HK-2 (cell line): Measurements from ENCODE around the gene UTP11.
A peak's percentile ranks its signal among the peaks of the same experiment; 100 is the strongest.

ENCODE experiments used
- DNase-seq: peaks from one replicate; pipeline ENCODE4 v3.0.0-alpha.2; 2018; ENCODE audit not compliant: unreplicated experiment

The UTP11 gene

DNA sequence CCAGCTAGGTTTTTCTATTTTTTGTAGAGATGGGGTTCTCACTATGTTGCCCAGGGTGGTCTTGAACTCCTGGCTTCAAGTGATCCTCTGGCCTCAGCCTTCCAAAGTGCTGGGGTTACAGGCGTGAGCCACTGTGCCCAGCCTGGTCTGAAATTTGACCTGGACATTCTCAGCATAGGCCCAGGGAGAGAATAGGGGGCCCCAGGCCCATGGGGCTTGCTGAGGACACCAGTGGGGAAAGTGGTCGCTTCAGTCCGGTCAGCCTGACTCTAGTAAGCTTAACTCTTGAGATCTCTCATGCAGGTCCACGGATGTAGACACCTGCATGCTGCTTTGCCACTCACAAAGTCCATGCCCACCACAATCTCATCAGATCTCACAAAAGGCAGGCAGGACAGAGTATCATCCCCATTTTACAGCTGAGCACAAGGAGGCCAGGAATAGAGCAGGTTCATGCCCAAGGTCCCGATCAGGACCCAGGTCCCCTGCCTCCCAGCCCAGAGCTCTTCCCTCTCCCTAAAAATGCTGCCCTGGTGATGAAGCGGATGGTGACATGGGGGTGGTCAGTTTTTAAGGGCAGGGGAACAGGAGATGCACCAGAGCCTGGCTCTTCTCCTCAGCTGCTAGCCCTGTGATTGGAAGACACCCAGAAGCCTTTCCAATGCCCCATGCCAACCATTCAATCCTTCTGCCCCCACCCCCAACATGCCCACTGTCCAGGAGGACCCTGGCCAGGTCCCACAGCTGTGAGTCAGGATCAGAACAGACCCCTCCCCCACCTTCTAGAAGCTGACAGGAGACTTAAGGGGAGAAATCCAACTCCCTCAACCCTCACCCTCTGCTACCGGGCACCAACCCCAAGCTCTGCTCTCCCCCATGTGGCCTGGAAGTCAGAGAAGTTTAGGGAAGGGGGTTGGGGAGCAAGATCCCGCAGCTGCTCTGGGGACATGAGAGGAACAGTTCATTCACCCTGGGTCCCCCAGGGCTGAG is 9.0 kb upstream of the UTP11 start:
- DNase-seq: no peak

DNA sequence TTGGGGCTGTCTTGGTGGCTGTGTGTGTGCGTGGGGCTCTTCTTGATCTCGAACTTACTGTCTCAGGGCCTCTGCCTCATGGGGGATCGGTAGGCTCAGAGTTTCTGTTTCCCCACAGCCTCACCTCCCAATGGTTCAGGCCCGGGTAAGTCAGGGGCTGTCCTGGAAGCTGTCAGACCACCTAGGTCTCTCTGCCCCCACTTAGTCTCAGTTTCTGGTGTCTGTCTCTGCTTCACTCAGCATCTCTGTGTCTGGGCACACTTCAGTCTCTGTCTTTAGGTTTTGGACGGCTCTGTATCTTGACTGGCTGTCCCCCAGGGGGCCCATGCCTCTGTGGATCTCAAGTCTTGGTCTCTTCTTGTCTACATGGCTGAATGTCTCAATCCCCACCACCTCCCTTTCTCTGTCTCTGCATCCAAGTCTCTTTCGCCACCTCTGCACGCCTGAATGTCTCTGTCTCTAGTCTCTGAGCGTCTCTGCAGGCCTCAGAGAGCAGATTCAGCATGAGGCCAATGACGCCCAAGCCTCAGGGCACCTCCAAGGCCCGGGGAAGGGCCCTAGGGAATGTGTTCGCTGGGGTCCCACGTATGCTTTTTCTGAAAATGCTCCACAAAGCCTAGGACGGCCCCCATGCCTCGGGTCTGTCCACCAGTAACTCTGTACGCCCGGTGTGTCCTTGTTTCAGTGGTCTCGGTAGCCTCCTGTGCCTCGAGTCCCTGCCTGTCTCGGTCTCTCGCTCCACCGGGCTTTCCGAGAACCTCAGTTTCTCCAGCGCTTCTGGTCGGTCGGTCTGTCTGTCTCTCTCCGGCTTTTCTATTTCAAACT is 8.0 kb upstream of the UTP11 start:
- no peak for DNase-seq

DNA sequence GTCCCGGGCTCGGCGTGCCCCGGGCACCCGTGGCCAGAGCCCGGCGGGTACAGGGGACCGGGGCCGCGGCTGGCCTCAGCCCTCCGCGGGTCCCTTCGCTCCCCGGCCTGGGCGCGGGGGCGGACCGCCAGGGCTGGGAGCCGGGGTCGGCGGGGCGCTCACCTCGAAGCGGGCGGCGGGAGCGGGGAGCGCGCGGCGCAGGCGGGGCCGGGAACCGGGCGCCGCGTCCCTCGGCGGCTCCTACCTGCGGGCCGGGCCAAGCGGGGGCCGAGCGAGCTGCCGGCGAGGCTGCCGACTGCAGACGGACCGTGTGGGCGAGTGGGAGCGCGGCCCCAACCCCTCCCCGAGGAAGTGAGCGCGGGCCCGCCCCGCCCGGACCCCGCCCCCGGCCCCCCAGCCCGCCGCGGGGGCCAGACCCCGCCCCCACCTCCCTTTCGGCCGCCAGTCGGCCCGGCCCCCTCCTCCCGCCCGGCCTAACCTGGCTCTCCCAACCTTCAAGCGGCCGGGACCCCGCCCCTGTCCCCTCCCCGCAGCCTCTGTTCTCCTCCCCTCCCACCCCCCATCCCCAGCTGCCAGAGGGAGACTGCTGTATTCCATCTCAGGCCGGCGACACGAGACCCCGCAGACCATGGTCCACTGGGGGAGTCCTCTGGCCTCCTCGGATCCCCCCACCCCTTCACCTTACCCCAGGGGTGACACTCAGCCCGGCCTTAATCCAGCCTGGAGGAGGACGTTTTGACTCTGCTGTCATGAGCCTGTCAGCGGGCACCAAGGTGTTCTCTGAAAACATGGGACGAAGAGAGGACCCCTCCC is 7.1 kb upstream of the UTP11 start, which contains the start of gene FHL3:
Gene FHL3 (minus strand): TSS at position 320 of the 813 bp plus-strand sequence. CDS start 6,102 bp downstream, outside the sequence.
- peak; percentile 74 for DNase-seq

DNA sequence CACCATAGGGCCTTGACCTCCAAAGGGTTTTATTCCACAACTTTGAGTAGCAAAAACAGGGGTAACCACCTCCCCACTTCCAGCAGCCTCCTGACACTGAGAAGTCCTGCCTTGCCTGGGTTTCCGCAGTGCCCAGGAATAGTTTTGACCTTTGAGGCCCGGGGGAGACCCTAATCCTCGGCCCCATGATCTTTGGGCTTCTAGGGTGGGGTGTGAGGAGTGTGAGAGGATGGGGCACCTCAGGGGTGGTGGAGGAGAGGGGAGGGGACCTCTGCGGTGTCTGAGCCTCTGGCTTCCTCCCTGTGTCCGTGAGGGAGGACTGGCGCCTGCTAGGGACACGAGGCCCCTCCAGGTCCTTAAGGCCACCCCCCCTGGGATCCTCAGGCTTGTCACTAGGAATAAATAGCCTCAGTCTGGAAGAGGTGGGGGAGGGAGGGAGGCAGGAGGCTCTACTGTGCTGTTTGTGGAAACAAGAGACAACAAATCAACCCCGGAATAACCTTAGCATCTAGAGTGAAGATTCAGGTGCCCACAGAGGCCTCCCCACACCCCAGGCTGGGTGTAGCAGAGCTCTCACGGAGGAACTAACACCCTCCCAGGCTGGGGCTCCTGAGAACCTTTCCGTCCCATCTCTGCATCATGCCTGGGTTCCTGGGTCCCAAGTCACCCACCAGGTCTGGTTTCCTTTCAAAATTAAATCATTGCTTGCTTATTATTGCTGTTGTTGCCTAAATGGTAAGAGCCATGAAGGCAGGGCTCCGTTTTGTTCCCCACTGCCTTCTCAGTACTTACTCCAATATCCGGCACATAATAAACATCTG is 6.3 kb upstream of the UTP11 start:
- DNase-seq: no peak

DNA sequence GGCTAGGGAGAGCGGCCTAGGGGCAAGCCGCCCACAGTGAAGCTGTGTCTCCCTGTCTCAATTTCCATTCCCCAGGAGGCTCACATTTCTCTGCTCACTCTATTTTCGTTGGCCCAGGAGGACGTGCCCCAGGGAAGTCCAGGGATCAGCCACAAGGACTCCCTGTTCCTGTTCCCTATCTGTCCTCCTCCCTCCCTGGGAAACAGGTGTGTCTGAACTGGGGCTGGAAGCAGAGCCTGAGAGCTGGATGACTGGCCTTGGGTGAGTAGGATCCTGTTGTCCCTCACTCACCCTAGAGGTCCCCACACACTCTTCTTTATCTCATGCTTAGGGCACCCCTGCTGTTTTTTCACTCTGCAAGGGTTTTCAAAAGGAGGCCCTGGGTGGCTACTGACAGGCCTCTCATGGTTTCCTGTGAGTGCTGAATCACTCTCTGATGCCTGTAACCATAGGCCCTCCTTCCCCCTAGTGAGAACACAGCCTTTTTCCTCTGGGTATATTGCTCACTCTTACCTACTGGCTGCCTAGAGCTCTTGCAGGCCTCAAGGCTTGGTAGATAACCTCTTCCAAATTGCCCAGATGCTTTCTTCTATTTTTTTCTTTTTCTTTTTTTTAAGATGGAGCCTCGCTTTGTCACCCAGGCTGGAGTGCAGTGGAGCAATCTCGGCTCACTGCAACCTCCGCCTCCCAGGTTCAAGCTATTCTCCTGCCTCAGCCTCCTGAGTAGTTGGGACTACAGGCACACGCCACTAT is 3.3 kb upstream of the UTP11 start:
- DNase-seq: no peak

DNA sequence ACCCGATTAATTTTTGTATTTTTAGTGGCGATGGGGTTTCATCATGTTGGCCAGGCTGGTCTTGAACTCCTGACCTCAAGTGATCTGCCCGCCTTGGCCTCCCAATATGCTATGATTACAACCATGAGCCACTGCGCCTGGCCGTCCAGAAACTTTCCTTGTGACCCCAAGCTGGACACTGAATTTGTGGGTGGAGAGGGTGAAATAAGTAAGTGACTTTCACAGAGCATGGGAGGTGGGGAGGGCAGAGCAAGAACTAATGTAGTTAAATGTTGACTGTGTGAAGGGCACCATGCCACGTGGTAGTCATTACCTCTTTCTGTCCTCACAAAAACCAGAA is 2.7 kb upstream of the UTP11 start:
- no peak for DNase-seq

DNA sequence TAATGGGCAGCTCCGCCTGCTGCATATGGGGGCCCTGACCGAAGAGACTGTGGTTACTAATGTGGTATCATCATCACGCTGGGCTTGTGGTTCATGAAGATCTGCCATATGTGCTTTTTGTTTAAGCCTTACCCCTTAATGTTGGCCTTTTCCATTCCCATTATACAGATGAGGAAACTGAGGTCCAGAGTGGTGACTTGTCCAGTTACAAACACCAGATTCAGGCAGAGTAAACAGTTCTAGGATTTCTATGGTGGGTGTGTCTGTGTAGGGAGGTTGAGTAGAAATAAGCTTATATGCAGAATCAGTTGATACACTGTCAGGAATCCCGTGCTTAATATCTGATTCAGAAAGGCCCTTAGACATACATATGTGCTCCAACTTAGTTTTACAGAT is 691 bp downstream of the UTP11 start:
- DNase-seq: no peak

DNA sequence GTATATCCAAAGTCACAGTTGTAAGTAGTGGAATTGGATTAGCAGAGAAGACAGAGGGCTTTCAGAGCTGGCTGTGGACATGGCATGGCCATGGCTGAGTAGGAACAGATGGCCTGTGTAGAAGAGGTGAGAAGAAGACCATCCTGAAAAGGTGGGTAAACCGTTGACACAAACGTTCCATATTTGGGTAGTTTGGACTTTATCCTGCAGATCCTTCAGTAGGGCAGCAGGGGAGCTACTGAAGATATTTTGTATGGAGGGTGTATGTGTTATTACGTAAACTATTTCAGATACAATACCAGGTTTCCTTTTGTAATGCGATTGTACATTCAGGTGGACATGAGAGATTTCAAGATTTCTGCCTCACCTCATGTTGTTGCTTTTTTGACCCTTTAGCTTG is 1.6 kb downstream of the UTP11 start:
- no peak for DNase-seq

DNA sequence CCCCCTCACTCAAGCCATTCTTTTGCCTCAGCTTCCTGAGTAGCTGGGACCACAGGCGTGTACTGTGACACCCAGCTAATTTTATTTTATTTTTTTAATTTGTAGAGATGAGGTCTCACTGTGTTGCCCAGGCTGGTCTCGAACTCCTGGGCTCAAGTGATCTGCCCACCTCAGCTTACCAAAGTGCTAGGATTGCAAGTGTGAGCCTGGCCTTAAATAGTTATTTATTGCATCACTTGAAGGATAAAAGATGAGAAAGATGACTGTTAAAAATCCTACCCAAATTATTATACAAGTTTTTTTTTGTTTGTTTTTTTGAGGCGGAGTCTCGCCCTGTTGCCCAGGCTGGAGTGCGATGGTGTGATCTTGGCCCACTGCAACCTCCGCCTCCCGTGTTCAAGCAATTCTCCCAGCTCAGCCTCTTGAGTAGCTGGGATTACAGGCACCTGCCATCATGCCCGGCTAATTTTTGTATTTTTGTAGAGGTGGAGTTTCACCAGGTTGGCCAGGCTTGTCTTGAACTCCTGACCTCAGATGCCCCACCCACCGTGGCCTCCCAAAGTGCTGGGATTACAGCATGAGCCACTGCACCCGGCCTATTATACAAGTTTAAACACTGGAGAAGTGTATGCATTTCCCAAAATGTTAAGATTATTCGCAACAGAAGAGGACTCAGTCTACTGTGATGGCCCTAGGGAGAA is 2.3 kb downstream of the UTP11 start:
- no peak for DNase-seq

DNA sequence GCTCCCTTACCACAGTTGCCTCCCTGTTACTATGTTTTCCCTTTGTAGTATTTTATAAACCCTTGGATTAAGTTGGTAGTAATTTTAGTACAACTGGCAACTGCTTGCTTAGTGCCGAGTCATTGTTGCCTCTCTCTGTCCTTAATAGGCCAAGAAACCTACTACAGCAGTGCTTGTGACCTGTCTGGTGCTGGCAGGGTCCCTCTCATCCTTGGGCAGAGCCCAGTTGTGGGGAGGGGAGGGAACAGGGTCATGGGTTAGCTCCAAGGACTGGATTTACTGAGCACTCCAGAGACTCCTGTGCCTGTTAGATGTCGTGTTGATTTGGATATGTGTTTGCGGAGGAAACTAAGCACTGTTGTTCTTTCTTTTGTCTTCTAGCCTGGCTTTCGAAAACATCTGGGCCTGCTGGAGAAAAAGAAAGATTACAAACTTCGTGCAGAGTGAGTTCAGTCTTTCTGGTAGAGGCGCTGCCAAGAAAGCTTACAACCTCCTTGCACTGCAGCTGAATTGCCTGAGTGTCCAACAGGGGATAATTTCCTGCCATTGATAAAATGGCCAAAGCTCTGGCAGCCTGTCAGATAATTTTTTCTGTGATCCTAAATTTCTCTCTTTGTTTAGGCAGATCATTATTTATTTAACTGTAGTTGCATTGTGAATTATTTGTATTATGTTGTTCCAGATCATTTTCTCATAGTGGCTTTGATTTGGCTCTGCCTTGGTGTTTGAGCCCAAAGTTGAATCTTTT is 3.6 kb downstream of the UTP11 start:
- DNase-seq: no peak

DNA sequence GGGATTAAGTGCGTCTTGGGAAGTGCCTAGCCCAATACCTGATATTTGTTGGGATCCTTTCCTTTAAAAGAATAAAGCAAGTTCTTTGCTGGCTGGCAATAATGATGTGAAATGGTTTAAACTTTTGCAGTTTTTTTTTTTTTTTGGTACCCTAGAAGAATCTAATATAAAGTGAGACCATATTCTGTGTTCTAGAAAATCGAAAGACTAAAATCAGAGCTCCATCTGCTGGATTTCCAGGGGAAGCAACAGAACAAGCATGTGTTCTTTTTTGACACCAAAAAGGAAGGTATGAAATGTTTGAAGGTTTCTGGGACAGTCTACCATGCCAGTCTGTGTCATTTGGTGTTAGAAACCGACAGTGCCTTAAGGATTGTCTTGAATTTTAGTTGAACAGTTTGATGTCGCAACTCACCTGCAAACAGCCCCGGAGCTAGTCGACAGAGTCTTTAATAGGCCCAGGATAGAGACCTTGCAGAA is 6.4 kb downstream of the UTP11 start:
- DNase-seq: no peak

DNA sequence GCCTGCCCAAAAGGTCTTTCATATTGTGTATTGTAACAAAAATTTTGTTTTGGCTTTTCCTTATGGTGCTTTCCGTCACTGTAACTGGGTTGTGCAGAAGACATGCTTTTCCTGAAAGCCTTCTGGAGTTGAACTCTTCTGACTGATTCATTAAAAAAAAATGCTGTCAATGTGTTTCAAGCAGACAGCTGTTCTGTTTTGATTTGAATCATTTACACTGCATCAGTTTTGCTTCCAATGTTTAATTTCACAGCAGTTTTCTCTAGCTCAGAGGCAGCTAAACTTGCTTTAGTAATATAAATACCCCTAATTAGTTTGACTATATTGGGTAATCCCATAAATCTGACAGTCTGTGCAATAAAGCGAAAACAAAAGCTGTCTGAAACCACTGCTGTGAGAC is 7.9 kb downstream of the UTP11 start:
- DNase-seq: no peak

DNA sequence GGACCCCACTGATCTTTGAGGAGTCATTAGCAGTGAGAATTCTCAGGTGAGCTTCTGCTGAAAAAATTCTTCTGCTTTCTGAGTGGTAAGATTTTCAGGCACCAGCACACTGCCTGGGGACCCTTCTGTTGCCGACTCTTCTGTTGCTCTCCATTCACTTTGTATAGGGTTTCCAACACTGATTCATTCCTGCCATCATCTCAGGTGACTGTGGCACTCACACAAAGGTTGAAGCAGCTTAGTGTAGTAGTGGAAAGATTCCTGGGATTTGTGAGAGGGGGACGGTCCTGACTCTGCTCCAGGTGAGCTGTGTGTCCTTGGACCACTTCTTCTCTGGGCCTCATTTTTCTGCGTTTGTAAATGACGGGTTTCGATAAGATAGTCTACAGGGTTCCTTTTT is 9.4 kb downstream of the UTP11 start:
- DNase-seq: no peak

DNA sequence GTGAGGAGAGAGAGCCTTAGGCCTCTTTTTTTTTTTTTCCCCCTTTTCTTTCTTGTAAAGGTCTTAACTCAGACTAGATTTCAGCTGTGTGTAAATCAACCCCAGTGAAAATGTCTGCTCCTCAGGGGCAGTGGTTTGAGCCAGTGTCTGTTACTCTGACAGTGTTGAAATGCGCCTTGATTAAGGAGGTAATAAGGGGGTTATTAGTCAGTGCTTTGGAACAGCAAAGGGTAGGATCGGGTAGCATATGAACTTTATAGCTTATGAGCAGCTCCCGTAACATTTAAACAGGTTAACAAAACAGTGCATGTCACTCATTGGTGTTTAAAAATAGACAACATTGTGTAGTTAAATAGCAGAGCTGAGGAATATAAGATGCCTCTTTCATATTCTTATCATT is 10.3 kb downstream of the UTP11 start:
- no peak for DNase-seq

DNA sequence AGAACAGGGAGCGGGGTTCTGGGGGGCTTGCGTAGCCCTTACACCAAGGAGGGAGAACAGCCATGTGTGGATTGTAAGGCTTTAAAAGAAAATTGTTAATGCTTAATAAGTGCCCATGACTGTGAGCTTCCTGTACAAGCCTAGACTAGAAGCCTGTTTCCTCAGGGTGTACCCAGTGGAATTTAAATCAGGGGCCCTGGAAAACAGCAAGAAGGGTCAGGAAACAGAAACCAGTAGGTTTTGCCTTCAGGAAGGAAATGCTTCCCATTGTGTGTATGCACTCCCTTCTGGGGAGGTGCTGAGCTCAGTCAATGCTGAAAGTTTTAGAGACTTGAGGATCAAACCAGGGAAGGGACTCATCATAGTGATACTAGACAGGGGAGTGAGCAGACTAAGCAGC is 12.7 kb downstream of the UTP11 start:
- no peak for DNase-seq

DNA sequence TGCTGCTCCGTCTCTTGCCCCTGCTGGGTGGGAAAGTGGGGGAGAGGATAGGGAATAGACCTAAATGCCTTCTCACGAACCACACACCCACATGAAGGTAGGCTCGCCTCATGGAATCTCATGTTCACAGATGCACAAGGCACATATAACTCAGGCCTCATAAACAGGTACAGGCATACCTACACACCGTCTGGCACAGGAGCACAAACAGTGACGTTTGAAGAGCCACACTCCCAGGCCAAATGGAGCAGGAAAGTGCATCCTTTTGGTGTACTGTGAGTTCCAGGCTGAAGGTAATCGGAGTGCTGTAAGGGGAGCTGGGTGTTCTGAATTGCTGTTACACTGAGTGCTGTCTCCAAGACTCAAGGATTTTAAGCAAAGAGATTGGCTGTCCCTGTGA is 13.1 kb downstream of the UTP11 start:
- DNase-seq: no peak

DNA sequence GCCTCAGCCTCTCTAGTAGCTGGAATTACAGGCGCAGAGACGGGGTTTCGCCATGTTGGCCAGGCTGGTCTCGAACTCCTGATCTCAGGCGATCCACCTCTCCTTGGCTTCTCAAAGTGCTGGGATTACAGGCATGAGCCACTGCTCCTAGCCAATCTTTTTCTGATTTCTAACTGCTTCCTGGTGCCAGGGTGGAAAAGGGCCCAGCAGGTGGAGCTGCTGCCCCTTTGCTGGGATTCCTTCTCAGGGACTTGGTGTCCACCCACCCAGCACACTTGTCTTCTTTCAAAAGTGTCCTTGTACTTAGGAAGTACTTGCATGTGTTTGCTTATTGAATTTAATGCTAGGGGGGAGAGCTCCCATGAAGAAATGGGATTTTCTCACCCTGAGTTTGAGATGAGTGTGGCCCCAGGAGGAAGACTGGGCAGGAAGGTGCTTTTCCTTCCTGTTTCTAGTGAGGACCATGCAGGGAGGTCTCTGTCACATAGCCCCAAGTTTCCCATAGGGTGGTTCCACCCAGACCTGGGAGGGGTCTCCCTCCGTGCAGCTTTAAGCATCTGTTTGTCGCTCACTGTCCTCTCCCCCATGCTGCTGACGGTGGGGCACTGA is 14.2 kb downstream of the UTP11 start:
- no peak for DNase-seq
